RWPE2 (cell line): ENCODE data around the gene COL4A1.
A peak's percentile ranks its signal among the peaks of the same experiment; 100 is the strongest.

Experiments
- ATAC-seq: fragments of 200-7000 bp; cut with Tn5 transposase; 3 replicates; pipeline ENCODE4 v1.9.1; 2021; ENCODE audit warnings: low read depth
- DNase-seq: peaks from one replicate; pipeline ENCODE4 v3.0.0-alpha.2; 2020; ENCODE audit warnings: low spot score
- H3K27ac ChIP-seq: fragments of 450-650 bp; 2 replicates; pipeline ENCODE4 v1.5.1; 2017; ENCODE audit warnings: mild to moderate bottlenecking; ENCODE audit not compliant: poor library complexity, severe bottlenecking
- H3K27me3 ChIP-seq: fragments of 250-450 bp; sonication (Bioruptor Pico); 2 replicates; pipeline ENCODE4 v1.5.1; 2021; ENCODE audit warnings: mild to moderate bottlenecking, moderate library complexity; ENCODE audit not compliant: insufficient read depth, poor library complexity, severe bottlenecking
- H3K36me3 ChIP-seq: fragments of 250-450 bp; sonication (Bioruptor Pico); 2 replicates; pipeline ENCODE4 v1.5.1; 2020; ENCODE audit warnings: low read depth, mild to moderate bottlenecking, moderate library complexity
- H3K4me1 ChIP-seq: fragments of 250-450 bp; sonication (Bioruptor Pico); 2 replicates; pipeline ENCODE4 v1.5.1; 2021; ENCODE audit warnings: mild to moderate bottlenecking, moderate library complexity; ENCODE audit not compliant: insufficient read depth, poor library complexity, severe bottlenecking
- H3K4me3 ChIP-seq: fragments of 250-450 bp; sonication (Bioruptor Pico); 2 replicates; pipeline ENCODE4 v1.5.1; 2021; ENCODE audit warnings: mild to moderate bottlenecking, moderate library complexity; ENCODE audit not compliant: severe bottlenecking
- H3K9me3 ChIP-seq: fragments of 250-450 bp; sonication (Bioruptor Pico); 2 replicates; pipeline ENCODE4 v1.5.1; 2021; ENCODE audit warnings: mild to moderate bottlenecking, moderate library complexity; ENCODE audit not compliant: severe bottlenecking
- TF ChIP-seq, protein P1 (sequence below): fragments of 450-650 bp; IDR thresholded peaks from one replicate; pipeline ENCODE4 v1.5.1; 2017; ENCODE audit warnings: mild to moderate bottlenecking, moderate library complexity; ENCODE audit not compliant: poor library complexity, severe bottlenecking

Gene COL4A1

DNA sequence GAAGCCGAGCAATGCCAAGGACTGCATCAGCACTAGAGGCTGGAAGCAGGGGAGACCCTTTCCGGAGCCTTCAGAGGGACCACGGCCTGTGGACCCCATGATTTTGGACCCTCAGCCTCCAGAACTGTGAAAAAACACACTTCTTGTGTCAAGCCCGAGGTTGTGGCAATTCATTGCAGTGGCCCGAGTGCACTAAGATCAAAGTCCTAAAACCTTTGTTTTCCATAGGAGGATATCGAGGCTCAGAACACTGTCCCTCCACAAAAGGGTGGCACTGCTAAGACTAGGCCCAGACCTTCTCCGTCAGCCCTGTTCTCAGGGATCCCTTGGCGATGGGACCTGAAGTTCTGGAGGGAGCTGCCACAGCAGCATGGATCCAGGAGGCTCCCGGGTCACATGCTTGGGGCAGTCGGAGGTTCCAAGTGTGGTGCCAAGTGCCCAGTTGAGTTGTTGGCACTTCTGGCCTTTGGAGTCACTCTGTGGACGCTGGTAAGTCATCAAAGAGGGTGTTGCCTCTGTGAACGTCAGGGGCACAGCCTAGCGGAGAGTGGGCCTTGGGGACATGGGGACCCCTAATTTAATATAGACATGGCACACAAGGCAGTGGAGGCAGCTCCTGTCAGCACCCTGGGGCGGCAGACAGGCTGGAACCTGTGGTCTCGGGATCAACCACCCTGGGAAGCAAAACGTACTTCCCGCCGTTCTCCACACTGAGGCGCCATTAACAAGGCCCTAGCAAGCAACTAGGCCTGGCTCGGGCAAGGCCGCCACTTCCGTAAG lies 199.2 kb downstream of the COL4A1 start:
- no peak overlapping the region for H3K27ac ChIP-seq
- DNase-seq (no peak), ATAC-seq (no peak)

DNA sequence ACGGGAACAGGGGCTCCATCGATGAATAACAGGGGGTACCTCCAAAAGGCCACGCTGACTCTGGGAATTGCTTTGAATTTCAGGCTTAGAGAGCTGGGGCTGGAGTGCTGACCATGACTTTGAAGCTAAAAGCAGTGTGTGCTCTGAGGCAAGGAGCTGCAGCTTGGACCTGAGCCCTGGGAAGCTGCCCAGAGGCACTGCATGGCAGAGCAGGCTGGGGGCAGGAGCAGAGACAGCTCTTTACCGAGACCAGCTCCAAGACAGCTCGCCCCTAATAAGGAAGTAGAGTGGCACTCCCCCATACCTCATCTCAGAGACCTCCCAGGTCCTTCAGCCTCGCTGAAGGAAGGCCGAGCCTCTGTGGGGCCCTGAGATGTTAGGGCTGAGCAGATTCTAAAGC lies 200.2 kb downstream of the COL4A1 start:
- ATAC-seq = no peak
- no peak for DNase-seq

More for the DNA sequence above, 199.2 kb downstream of the COL4A1 start:
- Histone ChIP-seq H3K9me3 (no peaks in the 10 kb centered on the region), H3K36me3 (no peaks in the 10 kb centered on the region), H3K27me3 (no peaks in the 10 kb centered on the region), H3K4me1 (peaks cover 14% of the 10 kb centered on the region), H3K4me3 (no peak overlapping the region)
- TF ChIP-seq, protein P1, sequence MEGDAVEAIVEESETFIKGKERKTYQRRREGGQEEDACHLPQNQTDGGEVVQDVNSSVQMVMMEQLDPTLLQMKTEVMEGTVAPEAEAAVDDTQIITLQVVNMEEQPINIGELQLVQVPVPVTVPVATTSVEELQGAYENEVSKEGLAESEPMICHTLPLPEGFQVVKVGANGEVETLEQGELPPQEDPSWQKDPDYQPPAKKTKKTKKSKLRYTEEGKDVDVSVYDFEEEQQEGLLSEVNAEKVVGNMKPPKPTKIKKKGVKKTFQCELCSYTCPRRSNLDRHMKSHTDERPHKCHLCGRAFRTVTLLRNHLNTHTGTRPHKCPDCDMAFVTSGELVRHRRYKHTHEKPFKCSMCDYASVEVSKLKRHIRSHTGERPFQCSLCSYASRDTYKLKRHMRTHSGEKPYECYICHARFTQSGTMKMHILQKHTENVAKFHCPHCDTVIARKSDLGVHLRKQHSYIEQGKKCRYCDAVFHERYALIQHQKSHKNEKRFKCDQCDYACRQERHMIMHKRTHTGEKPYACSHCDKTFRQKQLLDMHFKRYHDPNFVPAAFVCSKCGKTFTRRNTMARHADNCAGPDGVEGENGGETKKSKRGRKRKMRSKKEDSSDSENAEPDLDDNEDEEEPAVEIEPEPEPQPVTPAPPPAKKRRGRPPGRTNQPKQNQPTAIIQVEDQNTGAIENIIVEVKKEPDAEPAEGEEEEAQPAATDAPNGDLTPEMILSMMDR = no peak

DNA sequence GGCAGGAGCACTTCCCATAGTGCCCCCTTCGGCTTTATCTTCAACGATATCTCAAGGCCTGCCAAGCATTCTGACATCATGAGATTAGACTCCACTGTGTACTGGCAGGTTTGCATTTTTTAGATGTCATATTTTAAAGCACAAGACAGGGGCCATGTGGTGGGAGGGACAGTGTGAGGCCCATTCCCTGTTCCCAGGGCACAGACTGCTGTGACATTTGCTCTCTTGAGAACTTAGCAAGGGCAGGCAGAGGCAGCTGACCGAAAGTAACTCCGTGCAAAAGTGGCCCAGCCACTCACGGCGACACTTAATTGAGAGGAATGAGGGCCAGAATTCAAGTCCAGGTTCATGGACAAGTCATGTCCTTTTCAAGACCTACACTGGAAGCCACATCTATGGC lies 201.8 kb downstream of the COL4A1 start:
- Histone ChIP-seq H3K4me3 (no peak overlapping the region), H3K4me1 (peaks cover 13% of the 10 kb centered on the region), H3K27me3 (no peaks in the 10 kb centered on the region), H3K27ac (no peak overlapping the region), H3K36me3 (no peaks in the 10 kb centered on the region), H3K9me3 (no peaks in the 10 kb centered on the region)
- TF ChIP-seq, protein P1 = no peak
- ATAC-seq = no peak
- no peak for DNase-seq

More for the DNA sequence above, 200.2 kb downstream of the COL4A1 start:
- H3K36me3 ChIP-seq = no peaks in the 10 kb centered on the region
- H3K4me1 ChIP-seq = peaks cover 13% of the 10 kb centered on the region
- H3K9me3 ChIP-seq = no peaks in the 10 kb centered on the region
- TF ChIP-seq, protein P1 = no peak
- H3K27me3 ChIP-seq = no peaks in the 10 kb centered on the region
- no peak overlapping the region for H3K27ac ChIP-seq
- H3K4me3 ChIP-seq = no peak overlapping the region

DNA sequence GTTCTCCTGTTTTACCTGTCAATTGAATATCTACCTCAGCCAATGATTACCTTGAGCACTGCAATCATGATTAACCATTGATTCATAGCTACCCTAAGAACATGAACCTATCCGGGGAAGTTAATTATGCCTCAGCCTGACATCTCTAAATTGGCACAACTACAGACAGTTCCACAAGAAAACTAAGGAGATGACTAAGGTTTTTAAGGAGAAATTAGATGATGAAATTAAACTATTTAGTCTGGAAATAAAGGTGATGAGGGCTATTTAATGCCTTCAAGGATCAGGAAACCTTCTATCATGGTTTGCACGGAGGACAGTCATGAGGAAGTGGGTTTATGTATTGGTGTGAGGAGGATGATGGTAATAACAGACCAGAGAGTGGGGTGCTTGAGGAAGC lies 203.4 kb downstream of the COL4A1 start:
- DNase-seq = no peak
- no peaks in the 10 kb centered on the region for H3K36me3 ChIP-seq
- no peaks in the 10 kb centered on the region for H3K27me3 ChIP-seq
- H3K9me3 ChIP-seq = peaks cover 3% of the 10 kb centered on the region
- TF ChIP-seq, protein P1 = no peak
- ATAC-seq = peak; percentile 90
- H3K27ac ChIP-seq = peak overlapping the region; percentile 51
- peaks cover 13% of the 10 kb centered on the region for H3K4me1 ChIP-seq
- H3K4me3 ChIP-seq = no peak overlapping the region

DNA sequence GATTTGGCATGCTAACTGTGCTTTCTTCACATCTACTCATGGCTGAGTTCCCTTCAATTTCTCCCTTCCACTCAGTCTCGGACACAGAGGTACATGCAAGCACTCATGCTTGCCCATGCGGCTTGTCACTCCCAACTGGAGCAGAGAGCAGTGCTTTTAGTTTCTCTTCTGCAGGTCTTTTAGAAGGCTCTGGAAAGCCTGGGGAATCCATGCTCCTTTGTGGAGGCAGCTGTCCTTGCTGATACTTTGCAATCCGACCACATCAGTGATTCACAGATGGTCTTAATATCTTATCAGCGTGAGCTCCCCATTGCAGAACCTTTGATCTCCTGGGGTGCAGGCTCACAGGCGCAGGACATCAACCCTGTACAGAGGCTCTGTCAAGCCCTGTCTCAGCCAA lies 203.9 kb downstream of the COL4A1 start:
- ATAC-seq (peak; percentile 43; the same call in 2 of the 3 replicates), DNase-seq (no peak)
- peaks cover 13% of the 10 kb centered on the region for H3K4me1 ChIP-seq
- H3K27me3 ChIP-seq = no peaks in the 10 kb centered on the region
- no peak overlapping the region for H3K4me3 ChIP-seq
- H3K9me3 ChIP-seq = peaks cover 3% of the 10 kb centered on the region
- H3K36me3 ChIP-seq = no peaks in the 10 kb centered on the region
- peak overlapping the region; percentile 51 for H3K27ac ChIP-seq
- TF ChIP-seq, protein P1 = no peak
